Ramos (cell line): ENCODE data around the gene DUS3L.
"Not testable (repeated sequence)": the region's sequence is repeated elsewhere in the genome, so short reads cannot be mapped to it uniquely, and the experiment has no call there.

ENCODE experiments used
- in situ Hi-C: fragments of 300-500 bp; cut with MboI; formaldehyde crosslinking; loops from one replicate; pipeline ENCODE4 v1.14.3; 2022; ENCODE audit warnings: low sequenced_read_pairs; ENCODE audit not compliant: unreplicated experiment

Gene DUS3L

DNA sequence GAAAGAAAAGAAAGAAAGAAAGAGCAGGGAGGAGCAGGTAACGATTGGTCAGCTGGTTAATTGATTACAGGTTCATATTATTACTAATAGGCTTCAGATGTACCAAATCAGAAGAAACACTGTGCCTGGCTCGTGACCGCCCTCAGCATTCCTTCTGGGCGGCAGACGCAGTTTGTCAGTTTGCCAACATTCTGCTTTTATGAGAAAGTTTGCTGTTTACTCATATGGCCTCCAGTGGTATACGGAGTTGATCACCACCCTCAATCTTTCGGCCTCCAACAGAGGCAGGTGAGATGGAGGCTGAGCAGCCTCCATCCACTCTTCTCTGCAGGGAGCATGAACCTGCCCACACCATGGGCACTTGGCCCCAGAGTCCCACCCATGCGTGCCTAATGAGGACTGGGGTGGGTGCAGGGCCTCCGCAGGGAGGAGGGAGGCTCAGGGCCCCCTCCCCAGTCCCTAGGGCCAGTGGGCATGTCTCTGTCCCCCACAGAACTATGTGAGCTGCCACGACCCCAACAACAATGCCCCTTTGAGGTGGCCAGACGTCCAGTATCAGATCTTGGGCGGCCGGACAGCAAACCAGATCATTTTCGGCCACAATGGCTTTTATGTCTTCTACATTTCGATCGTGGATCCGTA is 15.2 kb downstream of the DUS3L start:
- in situ Hi-C loops = no loop called here

GRCh38 chr19:5774921-5775320 is 16.0 kb downstream of the DUS3L start:
- in situ Hi-C loops = no loop called here

DNA sequence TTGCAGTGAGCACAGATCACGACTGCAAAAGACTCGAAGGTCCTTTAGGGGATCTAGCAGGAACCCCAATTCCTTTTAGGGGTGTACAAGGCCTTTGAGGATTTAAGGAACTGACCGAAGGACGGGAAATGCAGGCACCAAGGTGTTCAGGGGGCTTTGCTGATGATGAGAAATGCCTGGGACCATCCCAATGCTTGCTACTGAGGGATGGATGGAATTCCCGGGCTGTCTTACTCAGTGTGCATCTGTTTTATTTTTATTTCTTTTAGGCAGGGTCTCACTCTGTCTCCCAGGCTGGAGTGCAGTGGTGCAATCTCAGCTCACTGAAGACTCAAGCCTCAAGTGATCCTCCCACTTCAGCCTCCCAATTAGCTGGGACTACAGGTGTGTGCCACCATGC is 17.7 kb downstream of the DUS3L start:
- in situ Hi-C loops = no loop called here

DNA sequence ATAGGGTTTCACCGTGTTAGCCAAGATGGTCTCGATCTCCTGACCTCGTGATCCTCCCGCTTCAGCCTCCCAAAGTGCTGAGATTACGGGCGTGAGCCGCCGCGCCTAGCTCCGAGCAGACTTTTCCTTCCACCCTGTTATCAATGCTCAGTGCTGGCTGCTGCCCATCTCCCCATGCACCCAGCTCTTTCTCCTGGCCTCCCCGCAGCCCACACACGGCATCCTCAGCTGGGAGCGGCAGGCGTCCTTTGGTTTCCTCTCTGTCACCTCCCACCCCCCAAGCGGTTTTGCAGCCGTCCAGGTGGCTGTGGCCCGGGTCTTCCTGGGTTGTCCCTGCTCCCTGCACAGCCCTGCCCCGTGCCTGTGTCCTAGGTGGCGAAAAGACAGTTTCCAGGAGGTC is 18.5 kb downstream of the DUS3L start:
- in situ Hi-C loops = no loop called here

- in situ Hi-C loops = no loop called here
These were observed 23.0 kb downstream of the DUS3L start for GRCh38 chr19:5767949-5768348.

GRCh38 chr19:5765220-5765619 is 25.7 kb downstream of the DUS3L start:
- in situ Hi-C loops = no loop called here

GRCh38 chr19:5762608-5763217 is 28.2 kb downstream of the DUS3L start:
- in situ Hi-C loops = no loop called here

DNA sequence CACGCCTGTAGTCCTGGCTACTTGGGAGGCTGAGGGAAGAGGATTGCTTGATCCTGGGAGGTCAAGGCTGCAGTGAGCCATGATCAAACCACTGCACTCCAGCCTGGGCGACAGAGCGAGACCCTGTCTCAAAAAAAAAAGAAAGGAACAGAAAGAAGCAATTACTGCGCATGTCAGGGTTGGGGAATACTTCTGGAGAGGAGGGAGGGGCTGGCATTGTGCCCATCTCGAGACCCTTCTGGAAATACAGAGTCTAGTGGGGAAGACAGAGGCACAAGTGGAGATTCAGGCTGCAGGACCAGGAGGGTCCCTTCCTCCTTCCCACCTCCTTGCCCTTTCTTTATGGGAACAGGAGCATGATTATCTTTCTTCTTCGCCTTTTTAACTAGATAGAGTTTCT is 37.2 kb downstream of the DUS3L start:
- in situ Hi-C loops = no loop called here

DNA sequence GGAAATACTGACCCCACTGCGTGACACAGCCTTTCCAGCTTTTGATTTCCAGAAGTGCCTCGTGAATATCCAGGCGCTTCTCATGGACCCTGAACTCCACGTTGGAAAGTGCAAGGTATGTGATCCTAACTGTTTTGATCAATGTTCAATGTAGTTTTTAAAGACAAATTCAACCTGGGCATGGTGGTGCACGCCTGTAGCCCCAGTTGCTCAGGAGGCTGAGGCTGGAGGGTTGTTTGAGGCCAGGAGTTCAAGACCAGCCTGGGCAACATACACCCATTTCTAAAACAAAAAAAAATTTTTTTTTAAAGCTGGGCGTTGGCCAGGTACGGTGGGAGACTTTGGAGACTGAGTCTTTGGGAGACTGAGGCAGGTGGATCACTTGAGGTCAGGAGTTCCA is 39.3 kb downstream of the DUS3L start:
- in situ Hi-C loops = no loop called here

DNA sequence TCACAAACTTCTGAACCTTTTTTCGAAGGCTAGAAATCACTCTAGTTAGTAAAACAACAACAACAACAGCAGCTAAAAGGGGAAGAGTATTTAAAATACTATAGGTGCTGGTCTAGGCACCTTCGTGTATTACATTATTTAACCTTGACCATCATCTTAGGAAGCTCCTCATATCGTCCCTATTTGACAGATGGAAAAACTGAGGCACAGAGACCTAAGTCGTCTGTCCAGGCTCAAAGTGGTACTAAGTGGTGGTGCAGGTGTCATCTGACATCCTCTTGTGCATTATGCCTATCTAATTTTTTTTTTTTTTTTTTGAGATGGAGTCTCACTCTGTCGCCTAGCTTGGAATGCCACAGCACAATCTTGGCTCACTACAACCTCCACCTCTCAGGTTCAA is 41.5 kb downstream of the DUS3L start:
- in situ Hi-C loops = no loop called here

GRCh38 chr19:5748920-5749319 is 42.0 kb downstream of the DUS3L start:
- in situ Hi-C loops = not testable (repeated sequence)

DNA sequence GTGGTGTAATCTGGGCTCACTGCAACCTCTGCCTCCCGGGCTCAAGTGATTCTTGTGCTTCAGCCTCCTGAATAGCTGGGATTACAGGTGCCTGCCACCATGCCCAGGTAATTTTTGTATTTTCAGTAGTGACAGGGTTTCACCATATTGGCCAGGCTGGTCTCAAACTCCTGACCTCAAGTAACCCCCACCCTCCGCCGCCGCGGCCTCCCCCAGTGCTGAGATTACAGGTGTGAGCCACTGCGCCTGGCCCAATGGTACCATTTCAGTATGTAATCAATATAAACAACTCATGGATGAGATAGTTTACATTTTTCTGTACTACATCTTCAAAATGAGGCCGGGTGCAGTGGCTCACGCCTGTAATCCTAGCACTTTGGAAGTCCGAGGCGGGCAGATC is 46.0 kb downstream of the DUS3L start:
- in situ Hi-C loops = not testable (repeated sequence)

GRCh38 chr19:5743630-5744029 is 47.3 kb downstream of the DUS3L start:
- in situ Hi-C loops = no loop called here

- in situ Hi-C loops = no loop called here
These were observed 48.9 kb downstream of the DUS3L start for GRCh38 chr19:5742051-5742450.

DNA sequence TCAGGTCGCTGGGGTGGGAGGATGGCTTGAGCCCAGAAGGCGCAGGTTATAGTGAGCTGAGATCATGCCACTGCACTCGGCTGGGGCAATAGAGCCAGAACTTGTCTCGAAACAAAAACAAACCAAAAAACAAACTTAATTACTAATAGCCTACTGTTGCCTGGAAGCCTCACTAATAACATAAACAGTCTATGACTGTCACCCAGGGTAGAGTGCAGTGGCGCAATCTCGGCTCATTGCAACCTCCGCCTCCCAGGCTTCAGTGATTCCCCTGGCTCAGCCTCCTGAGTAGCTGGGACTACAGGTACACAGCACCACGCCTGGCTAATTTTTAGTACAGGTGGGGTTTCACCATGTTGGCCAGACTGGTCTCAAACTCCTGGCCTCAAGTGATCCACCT is 52.5 kb downstream of the DUS3L start:
- in situ Hi-C loops = no loop called here
